ENCODE measurements around the gene TSTD2. TPM values are rescaled to one million over a fixed set of nuclear protein-coding genes. Genes with fewer than 3 reads are reported as not detected.

Gene TSTD2
- polyA plus RNA-seq, 3 donors = 1.2 to 11.4 (median 2.4) TPM

DNA sequence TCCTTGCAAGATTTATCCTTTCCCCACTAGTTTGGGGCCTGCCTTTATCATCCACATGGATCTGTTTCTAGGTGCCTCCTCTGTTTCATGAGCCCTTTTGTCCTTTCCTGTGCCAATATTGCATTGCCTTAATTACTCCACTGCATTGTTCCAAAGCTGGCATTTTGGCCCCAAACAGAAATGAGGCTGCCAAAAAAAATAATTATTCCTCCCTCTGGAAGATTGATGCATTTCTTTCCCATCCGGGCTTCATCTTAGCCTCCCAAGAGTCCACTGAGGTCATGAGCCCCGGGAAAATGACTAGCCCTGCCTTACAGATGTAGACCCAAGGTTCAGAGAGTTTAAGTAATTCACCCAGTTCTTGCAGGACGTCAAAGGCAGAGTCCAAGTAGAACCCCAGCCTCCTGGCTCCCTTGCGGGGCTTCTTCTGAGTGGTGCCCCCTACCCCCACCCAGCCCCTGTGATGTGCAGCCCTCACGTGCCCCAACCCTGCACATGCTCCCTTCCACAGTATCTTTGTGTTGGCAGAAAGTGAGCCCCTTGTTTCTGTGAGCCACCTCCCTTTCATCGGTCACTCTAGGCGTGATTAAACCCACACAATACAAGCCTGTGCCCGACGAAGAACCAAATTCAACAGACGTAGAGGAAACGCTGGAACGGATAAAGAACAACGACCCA is 69.6 kb downstream of the TSTD2 start:
- Histone ChIP-seq H3K4me1 (ENCODE audit: control insufficient read depth in 1 of 2, insufficient read depth in 2 of 2, low read length in 2 of 2) (peaks cover under 1 to 5% of the 10 kb centered on the region in 2 donors), H3K9ac (ENCODE audit: insufficient read depth, low read length, poor library complexity, severe bottlenecking) (no peak overlapping the region), H3K4me3 (replicated peaks in 1 of 3; ENCODE audit: low read depth in 2 of 3, low read length in 3 of 3) (no peak overlapping the region), H2AFZ (ENCODE audit: insufficient read depth, low read depth, low read length, poor library complexity, severe bottlenecking) (no peak overlapping the region), H3K27me3 (ENCODE audit: control insufficient read depth in 2 of 2, insufficient read depth in 2 of 2, low read length in 2 of 2) (no peaks in the 10 kb centered on the region), H3K36me3 (replicated peaks in 1 of 2; ENCODE audit: control insufficient read depth in 1 of 2, insufficient read depth in 2 of 2, low read length in 2 of 2) (no peaks in the 10 kb centered on the region), H3K27ac (ENCODE audit: low read depth in 1 of 2, low read length in 2 of 2) (no peak overlapping the region), H3K4me2 (replicated peaks; ENCODE audit: extremely low read depth, low read length, poor library complexity, severe bottlenecking) (no peak overlapping the region), H3K79me2 (ENCODE audit: insufficient read depth, low read length) (no peaks in the 10 kb centered on the region), H3K9me3 (replicated peaks in 1 of 2; ENCODE audit: control insufficient read depth in 1 of 2, insufficient read depth in 1 of 2, low read length in 2 of 2) (no peaks in the 10 kb centered on the region), H4K20me1 (ENCODE audit: insufficient read depth, low read length) (no peaks in the 10 kb centered on the region)
- Mint-ChIP-seq H3K4me3 (no peak overlapping the region), H3K9me3 (peaks cover 0 to 1% (median 0%) of the 10 kb centered on the region in 7 donors), H3K36me3 (no peaks in the 10 kb centered on the region), H3K27ac (no peak overlapping the region), H3K4me1 (peaks cover 8% of the 10 kb centered on the region), H3K27me3 (ENCODE audit: low read depth in 3 of 3) (peaks cover 2 to 4% (median 2%) of the 10 kb centered on the region in 3 donors)
- TF ChIP-seq, protein P1, sequence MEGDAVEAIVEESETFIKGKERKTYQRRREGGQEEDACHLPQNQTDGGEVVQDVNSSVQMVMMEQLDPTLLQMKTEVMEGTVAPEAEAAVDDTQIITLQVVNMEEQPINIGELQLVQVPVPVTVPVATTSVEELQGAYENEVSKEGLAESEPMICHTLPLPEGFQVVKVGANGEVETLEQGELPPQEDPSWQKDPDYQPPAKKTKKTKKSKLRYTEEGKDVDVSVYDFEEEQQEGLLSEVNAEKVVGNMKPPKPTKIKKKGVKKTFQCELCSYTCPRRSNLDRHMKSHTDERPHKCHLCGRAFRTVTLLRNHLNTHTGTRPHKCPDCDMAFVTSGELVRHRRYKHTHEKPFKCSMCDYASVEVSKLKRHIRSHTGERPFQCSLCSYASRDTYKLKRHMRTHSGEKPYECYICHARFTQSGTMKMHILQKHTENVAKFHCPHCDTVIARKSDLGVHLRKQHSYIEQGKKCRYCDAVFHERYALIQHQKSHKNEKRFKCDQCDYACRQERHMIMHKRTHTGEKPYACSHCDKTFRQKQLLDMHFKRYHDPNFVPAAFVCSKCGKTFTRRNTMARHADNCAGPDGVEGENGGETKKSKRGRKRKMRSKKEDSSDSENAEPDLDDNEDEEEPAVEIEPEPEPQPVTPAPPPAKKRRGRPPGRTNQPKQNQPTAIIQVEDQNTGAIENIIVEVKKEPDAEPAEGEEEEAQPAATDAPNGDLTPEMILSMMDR (IDR thresholded peaks at IDR 0.05) = no peak
- intact Hi-C loops (cut with micrococcal nuclease) = no loop called here
- WGBS (ENCODE audit: insufficient coverage) = 96% methylated on average over 6 of the region's 13 CpGs
- DNase-seq = no peak

DNA sequence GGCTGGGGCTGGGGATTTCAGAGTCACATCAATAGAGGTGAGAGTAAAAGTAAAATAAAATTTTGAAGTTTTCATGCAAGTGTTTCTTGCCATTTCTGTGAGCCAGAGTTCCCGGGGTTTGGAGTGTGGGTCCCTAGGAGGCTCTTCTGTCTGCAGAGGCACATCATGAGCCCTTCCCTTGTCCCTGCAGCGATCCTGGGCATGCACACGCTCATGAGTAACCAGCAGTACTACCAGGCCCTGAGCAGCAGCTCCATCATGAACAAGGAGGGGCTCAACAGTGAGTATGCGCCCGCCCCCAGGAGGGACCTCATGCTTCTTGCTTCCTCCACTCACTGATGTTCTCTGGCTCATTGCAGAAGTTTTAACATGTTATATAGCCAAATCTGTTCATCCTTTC is 70.6 kb downstream of the TSTD2 start:
- H3K4me2 ChIP-seq (replicated peaks; ENCODE audit: extremely low read depth, low read length, poor library complexity, severe bottlenecking) = no peak overlapping the region
- no peaks in the 10 kb centered on the region for H3K36me3 ChIP-seq (replicated peaks in 1 of 2; ENCODE audit: control insufficient read depth in 1 of 2, insufficient read depth in 2 of 2, low read length in 2 of 2)
- WGBS (ENCODE audit: insufficient coverage) = 96% methylated on average over 3 of the region's 5 CpGs
- no peak for DNase-seq
- Mint-ChIP-seq H3K4me3 (no peak overlapping the region), H3K27me3 (ENCODE audit: low read depth in 3 of 3) (peaks cover 0 to 2% (median 2%) of the 10 kb centered on the region in 3 donors), H3K9me3 (peaks cover 0 to 1% (median 0%) of the 10 kb centered on the region in 7 donors), H3K27ac (peak overlapping the region in 1 of 7 donors; percentile 56), H3K36me3 (no peaks in the 10 kb centered on the region), H3K4me1 (peaks cover 18% of the 10 kb centered on the region)
- TF ChIP-seq, protein P1 (IDR thresholded peaks at IDR 0.05) = no peak
- intact Hi-C loops (cut with micrococcal nuclease) = no loop called here
- no peaks in the 10 kb centered on the region for H3K79me2 ChIP-seq (ENCODE audit: insufficient read depth, low read length)
- H3K4me1 ChIP-seq (ENCODE audit: control insufficient read depth in 1 of 2, insufficient read depth in 2 of 2, low read length in 2 of 2) = peaks cover 11 to 15% of the 10 kb centered on the region in 2 donors
- H3K27me3 ChIP-seq (ENCODE audit: control insufficient read depth in 2 of 2, insufficient read depth in 2 of 2, low read length in 2 of 2) = no peaks in the 10 kb centered on the region
- no peak overlapping the region for H2AFZ ChIP-seq (ENCODE audit: insufficient read depth, low read depth, low read length, poor library complexity, severe bottlenecking)
- H3K27ac ChIP-seq (ENCODE audit: low read depth in 1 of 2, low read length in 2 of 2) = no peak overlapping the region
- H3K9ac ChIP-seq (ENCODE audit: insufficient read depth, low read length, poor library complexity, severe bottlenecking) = no peak overlapping the region
- H3K4me3 ChIP-seq (replicated peaks in 1 of 3; ENCODE audit: low read depth in 2 of 3, low read length in 3 of 3) = no peak overlapping the region
- no peaks in the 10 kb centered on the region for H4K20me1 ChIP-seq (ENCODE audit: insufficient read depth, low read length)
- no peaks in the 10 kb centered on the region for H3K9me3 ChIP-seq (replicated peaks in 1 of 2; ENCODE audit: control insufficient read depth in 1 of 2, insufficient read depth in 1 of 2, low read length in 2 of 2)
